ENCODE data around the gene TMEM208. TPM values are rescaled to one million over a fixed set of nuclear protein-coding genes. Genes with fewer than 3 reads are reported as not detected.

Gene TMEM208
- total and polyA plus RNA-seq, 2 of the 13 experiments (the other 11 are each of a cell fraction or from before 2014, with no cell fraction given) = 58.8 to 72.9 TPM

- TF ChIP-seq TAF1 (CRISPR knock-in tag; IDR thresholded peaks at IDR 0.05) (no peak), SIN3A (IDR thresholded peaks at IDR 0.05; ENCODE audit: borderline replicate concordance, low read depth, low read length) (no peak), MTF2 (CRISPR knock-in tag; IDR thresholded peaks at IDR 0.05; ENCODE audit: borderline replicate concordance) (no peak), GZF1 (CRISPR knock-in tag; IDR thresholded peaks at IDR 0.05) (no peak), GTF3A (CRISPR knock-in tag; conservative IDR thresholded peaks at IDR 0.05) (0 out of 2 replicates have a peak, but pooled peaks have one; percentile 21), ZNF772 (CRISPR knock-in tag; IDR thresholded peaks at IDR 0.05) (no peak), ERF (CRISPR knock-in tag; IDR thresholded peaks at IDR 0.05) (no peak), ATF7-NPFF (CRISPR knock-in tag; IDR thresholded peaks at IDR 0.05; ENCODE audit: low read depth) (no peak), ZFP36L2 (CRISPR knock-in tag; IDR thresholded peaks at IDR 0.05) (no peak), PAXIP1 (CRISPR knock-in tag; conservative IDR thresholded peaks at IDR 0.05) (no peak), ZNF703 (CRISPR knock-in tag; IDR thresholded peaks at IDR 0.05; ENCODE audit: borderline replicate concordance) (no peak), ADNP (CRISPR knock-in tag; IDR thresholded peaks at IDR 0.05) (no peak), ZBTB3 (CRISPR knock-in tag; IDR thresholded peaks at IDR 0.05; ENCODE audit: borderline replicate concordance, low read depth) (0 out of 2 replicates have a peak, but pooled peaks have one; percentile 27), ZNF326 (CRISPR knock-in tag; IDR thresholded peaks at IDR 0.05; ENCODE audit: borderline replicate concordance) (no peak), GPN1 (CRISPR knock-in tag; IDR thresholded peaks at IDR 0.05; ENCODE audit: borderline replicate concordance) (no peak), TAF15 (IDR thresholded peaks at IDR 0.05; ENCODE audit: low read depth, low read length, poor library complexity, severe bottlenecking) (no peak), ZNF264 (CRISPR knock-in tag; IDR thresholded peaks at IDR 0.05) (no peak), HNF1A (IDR thresholded peaks at IDR 0.05; ENCODE audit: low read depth) (no peak), HNF1A (CRISPR knock-in tag; IDR thresholded peaks at IDR 0.05; ENCODE audit: borderline replicate concordance) (0 out of 2 replicates have a peak, but pooled peaks have one; percentile 26)
- TF ChIP-seq, protein P1, sequence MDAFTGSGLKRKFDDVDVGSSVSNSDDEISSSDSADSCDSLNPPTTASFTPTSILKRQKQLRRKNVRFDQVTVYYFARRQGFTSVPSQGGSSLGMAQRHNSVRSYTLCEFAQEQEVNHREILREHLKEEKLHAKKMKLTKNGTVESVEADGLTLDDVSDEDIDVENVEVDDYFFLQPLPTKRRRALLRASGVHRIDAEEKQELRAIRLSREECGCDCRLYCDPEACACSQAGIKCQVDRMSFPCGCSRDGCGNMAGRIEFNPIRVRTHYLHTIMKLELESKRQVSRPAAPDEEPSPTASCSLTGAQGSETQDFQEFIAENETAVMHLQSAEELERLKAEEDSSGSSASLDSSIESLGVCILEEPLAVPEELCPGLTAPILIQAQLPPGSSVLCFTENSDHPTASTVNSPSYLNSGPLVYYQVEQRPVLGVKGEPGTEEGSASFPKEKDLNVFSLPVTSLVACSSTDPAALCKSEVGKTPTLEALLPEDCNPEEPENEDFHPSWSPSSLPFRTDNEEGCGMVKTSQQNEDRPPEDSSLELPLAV (CRISPR knock-in tag; conservative IDR thresholded peaks at IDR 0.05; ENCODE audit: low read depth) = no peak
These were observed 34.1 kb upstream of the TMEM208 start (continued) for GRCh38 chr16:67192781-67193361.

All from HepG2 (cell line).